HepG2 (cell line): ENCODE measurements around the gene GDE1. TPM values are rescaled to one million over a fixed set of nuclear protein-coding genes. Genes with fewer than 3 reads are reported as not detected.

Experiments used
- ASH2L ChIP-seq: fragments of 300-600, 200-600 bp; sonication (generic); IDR thresholded peaks from 2 replicates; pipeline ENCODE4 v1.7.0; 2017; ENCODE audit warnings: low read depth, mild to moderate bottlenecking, moderate library complexity, mixed read lengths, low read length; ENCODE audit not compliant: insufficient read length
- CHCHD3 ChIP-seq: sonication (generic); formaldehyde crosslinking; IDR thresholded peaks from 2 replicates; pipeline ENCODE4 v1.8.0; 2022; ENCODE audit warnings: mild to moderate bottlenecking, missing genetic modification reagents, moderate library complexity
- FOXK2 ChIP-seq: fragments of 450-650 bp; IDR thresholded peaks from 2 replicates; pipeline ENCODE4 v1.6.1; 2016
- FOXP1 ChIP-seq, 2 experiments: fragments of 450-650 bp in 1 of 2; IDR thresholded peaks; 2 replicates each; pipeline ENCODE4 v1.6.1; 2017 to 2018; ENCODE audit warnings: antibody characterized with exemption in 1 of 2
- HOXA5 ChIP-seq: sonication (generic); formaldehyde crosslinking; IDR thresholded peaks from 2 replicates; pipeline ENCODE4 v1.4.0; 2020; ENCODE audit warnings: missing genetic modification reagents
- KDM2A ChIP-seq: sonication (generic); formaldehyde crosslinking; IDR thresholded peaks from 2 replicates; pipeline ENCODE4 v1.4.0; 2020; ENCODE audit warnings: low read depth, missing genetic modification reagents, borderline replicate concordance
- KLF6 ChIP-seq: IDR thresholded peaks from 2 replicates; pipeline ENCODE4 v1.8.0; 2016; ENCODE audit warnings: missing biosample characterization, missing genetic modification reagents
- NFE2L2 ChIP-seq: fragments of 150-350 bp; IDR thresholded peaks from 2 replicates; pipeline ENCODE4 v1.6.1; 2014; ENCODE audit warnings: low read length
- POGZ ChIP-seq: sonication (generic); formaldehyde crosslinking; IDR thresholded peaks from 2 replicates; pipeline ENCODE4 v1.4.0; 2020; ENCODE audit warnings: mild to moderate bottlenecking, missing genetic modification reagents
- SNAPC2 ChIP-seq: sonication (generic); formaldehyde crosslinking; IDR thresholded peaks from 2 replicates; pipeline ENCODE4 v1.8.1; 2022; ENCODE audit warnings: mild to moderate bottlenecking, missing genetic modification reagents
- TBX3 ChIP-seq: fragments of 450-650 bp; IDR thresholded peaks from 2 replicates; pipeline ENCODE4 v1.6.1; 2017; ENCODE audit warnings: antibody characterized with exemption, mild to moderate bottlenecking, inconsistent platforms, borderline replicate concordance
- ZFP1 ChIP-seq: IDR thresholded peaks from 2 replicates; pipeline ENCODE4 v1.6.1; 2016
- ZNF251 ChIP-seq: sonication (generic); formaldehyde crosslinking; IDR thresholded peaks from 2 replicates; pipeline ENCODE4 v1.9.0; 2021; ENCODE audit warnings: mild to moderate bottlenecking, missing genetic modification reagents
- ZNF350 ChIP-seq: sonication (generic); formaldehyde crosslinking; IDR thresholded peaks from 2 replicates; pipeline ENCODE4 v1.4.0; 2020; ENCODE audit warnings: mild to moderate bottlenecking, low read depth, missing genetic modification reagents, borderline replicate concordance
- ZNF570 ChIP-seq: sonication (generic); formaldehyde crosslinking; IDR thresholded peaks from 2 replicates; pipeline ENCODE4 v1.4.0; 2020; ENCODE audit warnings: mild to moderate bottlenecking, missing genetic modification reagents, borderline replicate concordance
- ZNF609 ChIP-seq: sonication (generic); formaldehyde crosslinking; IDR thresholded peaks from 2 replicates; pipeline ENCODE4 v1.4.0; 2020; ENCODE audit warnings: mild to moderate bottlenecking, missing genetic modification reagents, borderline replicate concordance
- polyA plus RNA-seq, 8 experiments: library from polyadenylated mRNA; depleted of rRNA in 3 of 8; stranded (reverse) in 7 of 8; unstranded in 1 of 8; fragments of >200 nt; fragmentation: Illumina TruSeq in 4 of 8; extraction: Trizol in 4 of 8; gene quantifications; 2 replicates each; pipeline versions ENCODE4 v1.2.1 to v1.2.3, GENCODE V29; 2011 to 2016; ENCODE audit warnings: low read depth in 4 of 8, missing spikeins in 1 of 8, mixed read lengths in 1 of 8; ENCODE audit not compliant: insufficient read depth in 1 of 8
- total RNA-seq, 5 experiments: library from RNA; depleted of rRNA; stranded (reverse); fragments of >200 nt; fragmentation: Illumina TruSeq; extraction: Trizol; gene quantifications; 2 replicates each; pipeline ENCODE4 v1.2.3, GENCODE V29; 2016; ENCODE audit warnings: low read depth in 1 of 5
- TF ChIP-seq, protein P1 (sequence below): sonication (generic); formaldehyde crosslinking; IDR thresholded peaks from 2 replicates; pipeline ENCODE4 v1.4.0; 2020; ENCODE audit warnings: missing genetic modification reagents, mild to moderate bottlenecking, borderline replicate concordance
- TF ChIP-seq, protein P2 (sequence below): sonication (generic); formaldehyde crosslinking; IDR thresholded peaks from 2 replicates; pipeline ENCODE4 v1.5.0; 2020; ENCODE audit warnings: mild to moderate bottlenecking, missing genetic modification reagents, borderline replicate concordance

GDE1 gene
- total and polyA plus RNA-seq, 2 of the 13 experiments (the other 11 are each of a cell fraction or from before 2014, with no cell fraction given), result 35.9 to 59.0 TPM

DNA sequence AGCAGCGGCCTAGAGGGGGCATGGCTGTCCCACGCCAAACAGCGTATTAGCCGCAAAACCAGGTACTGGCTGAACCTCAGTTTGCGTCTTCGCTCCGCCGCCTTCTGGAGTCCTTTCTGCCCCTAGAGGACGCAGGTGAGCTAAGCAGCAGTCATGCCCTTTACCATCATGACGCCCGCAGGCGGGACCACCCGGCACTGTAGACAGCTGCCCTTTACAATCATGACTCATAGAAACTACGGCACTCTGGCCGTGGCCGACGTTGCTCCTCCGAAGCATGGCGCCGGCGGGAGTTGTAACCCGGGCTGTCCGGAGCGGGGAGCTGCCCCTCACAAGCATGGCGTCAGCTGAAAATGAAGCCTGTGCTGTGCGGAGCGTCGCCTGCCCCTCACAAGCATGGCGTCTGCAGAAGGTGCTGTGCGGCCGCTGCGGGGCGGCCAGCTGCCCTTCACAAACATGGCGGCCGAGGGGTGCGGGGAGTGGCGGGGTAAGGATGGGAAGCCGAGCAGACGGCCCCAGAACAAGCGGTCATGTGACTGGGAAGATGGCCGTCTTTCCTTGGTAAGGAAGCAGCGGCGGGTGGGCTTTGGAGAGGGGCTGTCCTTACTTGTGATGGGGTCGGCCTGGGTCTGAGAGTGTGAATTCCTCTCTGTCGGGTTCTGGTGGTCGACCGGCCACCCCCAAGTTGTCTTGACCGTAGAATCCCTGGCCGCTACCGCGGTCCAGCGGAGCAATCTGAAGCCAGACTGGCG lies 33.5 kb upstream of the GDE1 start, which contains the start of gene VPS35L (continued):
- peak; percentile 55; the same call in 1 of the 2 replicates for TF ChIP-seq ZNF609 (CRISPR knock-in tag)
- TF ChIP-seq, protein P1, sequence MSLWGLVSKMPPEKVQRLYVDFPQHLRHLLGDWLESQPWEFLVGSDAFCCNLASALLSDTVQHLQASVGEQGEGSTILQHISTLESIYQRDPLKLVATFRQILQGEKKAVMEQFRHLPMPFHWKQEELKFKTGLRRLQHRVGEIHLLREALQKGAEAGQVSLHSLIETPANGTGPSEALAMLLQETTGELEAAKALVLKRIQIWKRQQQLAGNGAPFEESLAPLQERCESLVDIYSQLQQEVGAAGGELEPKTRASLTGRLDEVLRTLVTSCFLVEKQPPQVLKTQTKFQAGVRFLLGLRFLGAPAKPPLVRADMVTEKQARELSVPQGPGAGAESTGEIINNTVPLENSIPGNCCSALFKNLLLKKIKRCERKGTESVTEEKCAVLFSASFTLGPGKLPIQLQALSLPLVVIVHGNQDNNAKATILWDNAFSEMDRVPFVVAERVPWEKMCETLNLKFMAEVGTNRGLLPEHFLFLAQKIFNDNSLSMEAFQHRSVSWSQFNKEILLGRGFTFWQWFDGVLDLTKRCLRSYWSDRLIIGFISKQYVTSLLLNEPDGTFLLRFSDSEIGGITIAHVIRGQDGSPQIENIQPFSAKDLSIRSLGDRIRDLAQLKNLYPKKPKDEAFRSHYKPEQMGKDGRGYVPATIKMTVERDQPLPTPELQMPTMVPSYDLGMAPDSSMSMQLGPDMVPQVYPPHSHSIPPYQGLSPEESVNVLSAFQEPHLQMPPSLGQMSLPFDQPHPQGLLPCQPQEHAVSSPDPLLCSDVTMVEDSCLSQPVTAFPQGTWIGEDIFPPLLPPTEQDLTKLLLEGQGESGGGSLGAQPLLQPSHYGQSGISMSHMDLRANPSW, result peak; percentile 91
- TF ChIP-seq ASH2L, result peak; percentile 60
- TF ChIP-seq TBX3, result no peak
- no peak for TF ChIP-seq NFE2L2
- peak; percentile 82; the same call in 1 of the 2 replicates for TF ChIP-seq CHCHD3
- peak; percentile 97 for TF ChIP-seq POGZ
- TF ChIP-seq KDM2A (CRISPR knock-in tag), result peak; percentile 97
- TF ChIP-seq SNAPC2, result peak; percentile 91; the same call in 1 of the 2 replicates
- no peak for TF ChIP-seq FOXK2
- no peak for TF ChIP-seq ZNF570 (CRISPR knock-in tag)
- no peak for TF ChIP-seq FOXP1 (IDR thresholded peaks at IDR 0.05)
- TF ChIP-seq FOXP1 (CRISPR knock-in tag; IDR thresholded peaks at IDR 0.05), result no peak
- TF ChIP-seq KLF6 (CRISPR knock-in tag), result no peak; the same call in 1 of the 2 replicates
- peak; percentile 95 for TF ChIP-seq HOXA5
- TF ChIP-seq, protein P2, sequence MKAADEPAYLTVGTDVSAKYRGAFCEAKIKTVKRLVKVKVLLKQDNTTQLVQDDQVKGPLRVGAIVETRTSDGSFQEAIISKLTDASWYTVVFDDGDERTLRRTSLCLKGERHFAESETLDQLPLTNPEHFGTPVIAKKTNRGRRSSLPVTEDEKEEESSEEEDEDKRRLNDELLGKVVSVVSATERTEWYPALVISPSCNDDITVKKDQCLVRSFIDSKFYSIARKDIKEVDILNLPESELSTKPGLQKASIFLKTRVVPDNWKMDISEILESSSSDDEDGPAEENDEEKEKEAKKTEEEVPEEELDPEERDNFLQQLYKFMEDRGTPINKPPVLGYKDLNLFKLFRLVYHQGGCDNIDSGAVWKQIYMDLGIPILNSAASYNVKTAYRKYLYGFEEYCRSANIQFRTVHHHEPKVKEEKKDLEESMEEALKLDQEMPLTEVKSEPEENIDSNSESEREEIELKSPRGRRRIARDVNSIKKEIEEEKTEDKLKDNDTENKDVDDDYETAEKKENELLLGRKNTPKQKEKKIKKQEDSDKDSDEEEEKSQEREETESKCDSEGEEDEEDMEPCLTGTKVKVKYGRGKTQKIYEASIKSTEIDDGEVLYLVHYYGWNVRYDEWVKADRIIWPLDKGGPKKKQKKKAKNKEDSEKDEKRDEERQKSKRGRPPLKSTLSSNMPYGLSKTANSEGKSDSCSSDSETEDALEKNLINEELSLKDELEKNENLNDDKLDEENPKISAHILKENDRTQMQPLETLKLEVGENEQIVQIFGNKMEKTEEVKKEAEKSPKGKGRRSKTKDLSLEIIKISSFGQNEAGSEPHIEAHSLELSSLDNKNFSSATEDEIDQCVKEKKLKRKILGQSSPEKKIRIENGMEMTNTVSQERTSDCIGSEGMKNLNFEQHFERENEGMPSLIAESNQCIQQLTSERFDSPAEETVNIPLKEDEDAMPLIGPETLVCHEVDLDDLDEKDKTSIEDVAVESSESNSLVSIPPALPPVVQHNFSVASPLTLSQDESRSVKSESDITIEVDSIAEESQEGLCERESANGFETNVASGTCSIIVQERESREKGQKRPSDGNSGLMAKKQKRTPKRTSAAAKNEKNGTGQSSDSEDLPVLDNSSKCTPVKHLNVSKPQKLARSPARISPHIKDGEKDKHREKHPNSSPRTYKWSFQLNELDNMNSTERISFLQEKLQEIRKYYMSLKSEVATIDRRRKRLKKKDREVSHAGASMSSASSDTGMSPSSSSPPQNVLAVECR, result peak; percentile 80; the same call in 1 of the 2 replicates
- no peak for TF ChIP-seq ZNF251 (CRISPR knock-in tag)
- peak; percentile 97 for TF ChIP-seq ZNF350 (CRISPR knock-in tag)
- TF ChIP-seq ZFP1 (CRISPR knock-in tag), result 0 out of 2 replicates have a peak, but pooled peaks have one; percentile 65
